BJ (cell line): ENCODE results near the gene HEPN1. TPM values are rescaled to one million over a fixed set of nuclear protein-coding genes. Genes with fewer than 3 reads are reported as not detected.

Experiments
- CTCF ChIA-PET: fragments of 350-600 bp; formaldehyde crosslinking; extraction: SDS; loops from one replicate; lab custom pipeline; 2021; ENCODE audit warnings: antibody characterized with exemption, inconsistent platforms; lab: Yijun Ruan, JAX
- POLR2A ChIA-PET: fragments of 300-600 bp; sonication (Branson Sonifier 250); formaldehyde crosslinking; extraction: SDS; loops from one replicate; lab custom pipeline; 2021; ENCODE audit warnings: antibody characterized with exemption; lab: Charles Lee
- DNase-seq: peaks from one replicate; pipeline ENCODE4 v3.0.0-alpha.2; 2011; ENCODE audit warnings: low read depth
- H3K27me3 ChIP-seq: 2 replicates; pipeline ENCODE4 v1.6.0; 2011; ENCODE audit warnings: low read length; ENCODE audit not compliant: control insufficient read depth, insufficient read depth
- H3K36me3 ChIP-seq: 2 replicates; pipeline ENCODE4 v1.5.1; 2011; ENCODE audit warnings: low read length; ENCODE audit not compliant: control insufficient read depth, insufficient read depth
- H3K4me3 ChIP-seq: 2 replicates; pipeline ENCODE4 v1.5.1; 2011; ENCODE audit warnings: low read depth, mild to moderate bottlenecking, control low read depth, low read length
- polyA plus RNA-seq: library from polyadenylated mRNA; depleted of rRNA; stranded (reverse); fragments of >200 nt; gene quantifications from 2 replicates; pipeline ENCODE4 v1.2.3, GENCODE V29; 2011
- TF ChIP-seq, protein P1 (sequence below): IDR thresholded peaks from 2 replicates; pipeline ENCODE4 v1.5.1; 2011; ENCODE audit warnings: low read depth, mild to moderate bottlenecking, control low read depth, inconsistent platforms, low read length, moderate library complexity; ENCODE audit not compliant: insufficient read depth

Gene HEPN1
- polyA plus RNA-seq, 1 experiment, result not detected

DNA sequence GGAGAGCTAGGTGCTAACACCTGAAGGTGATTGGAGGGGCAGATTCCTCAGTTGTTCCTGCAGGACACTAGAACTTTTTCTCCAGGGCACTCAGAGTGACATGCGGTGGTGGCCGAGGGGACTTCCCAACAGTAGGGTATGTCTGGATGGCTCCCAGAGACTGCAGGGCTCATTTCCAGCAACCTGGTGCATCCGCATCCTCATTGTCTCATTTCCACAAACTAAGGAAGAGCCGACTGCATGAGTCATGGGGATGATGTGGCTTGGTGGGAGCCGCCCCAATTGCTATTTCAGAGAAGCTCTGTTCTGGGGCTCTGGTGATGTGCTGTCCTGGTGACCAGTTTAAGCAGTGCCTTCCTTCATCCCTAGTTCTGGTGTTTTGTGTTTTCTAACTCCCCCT lies 18.6 kb upstream of the HEPN1 start:
- Histone ChIP-seq H3K27me3 (no peaks in the 10 kb centered on the region), H3K4me3 (no peak overlapping the region), H3K36me3 (no peaks in the 10 kb centered on the region)
- CTCF ChIA-PET, result interaction anchor here (0.7 to 3.2 kb wide), 7 partner anchors 8 to 34 kb away, joined by 3 to 12 read pairs (median 8); partner anchors contain the start of gene HEPN1
- peak; percentile 73 for DNase-seq
- TF ChIP-seq, protein P1, sequence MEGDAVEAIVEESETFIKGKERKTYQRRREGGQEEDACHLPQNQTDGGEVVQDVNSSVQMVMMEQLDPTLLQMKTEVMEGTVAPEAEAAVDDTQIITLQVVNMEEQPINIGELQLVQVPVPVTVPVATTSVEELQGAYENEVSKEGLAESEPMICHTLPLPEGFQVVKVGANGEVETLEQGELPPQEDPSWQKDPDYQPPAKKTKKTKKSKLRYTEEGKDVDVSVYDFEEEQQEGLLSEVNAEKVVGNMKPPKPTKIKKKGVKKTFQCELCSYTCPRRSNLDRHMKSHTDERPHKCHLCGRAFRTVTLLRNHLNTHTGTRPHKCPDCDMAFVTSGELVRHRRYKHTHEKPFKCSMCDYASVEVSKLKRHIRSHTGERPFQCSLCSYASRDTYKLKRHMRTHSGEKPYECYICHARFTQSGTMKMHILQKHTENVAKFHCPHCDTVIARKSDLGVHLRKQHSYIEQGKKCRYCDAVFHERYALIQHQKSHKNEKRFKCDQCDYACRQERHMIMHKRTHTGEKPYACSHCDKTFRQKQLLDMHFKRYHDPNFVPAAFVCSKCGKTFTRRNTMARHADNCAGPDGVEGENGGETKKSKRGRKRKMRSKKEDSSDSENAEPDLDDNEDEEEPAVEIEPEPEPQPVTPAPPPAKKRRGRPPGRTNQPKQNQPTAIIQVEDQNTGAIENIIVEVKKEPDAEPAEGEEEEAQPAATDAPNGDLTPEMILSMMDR, result no peak
- POLR2A ChIA-PET, result no interaction called here

DNA sequence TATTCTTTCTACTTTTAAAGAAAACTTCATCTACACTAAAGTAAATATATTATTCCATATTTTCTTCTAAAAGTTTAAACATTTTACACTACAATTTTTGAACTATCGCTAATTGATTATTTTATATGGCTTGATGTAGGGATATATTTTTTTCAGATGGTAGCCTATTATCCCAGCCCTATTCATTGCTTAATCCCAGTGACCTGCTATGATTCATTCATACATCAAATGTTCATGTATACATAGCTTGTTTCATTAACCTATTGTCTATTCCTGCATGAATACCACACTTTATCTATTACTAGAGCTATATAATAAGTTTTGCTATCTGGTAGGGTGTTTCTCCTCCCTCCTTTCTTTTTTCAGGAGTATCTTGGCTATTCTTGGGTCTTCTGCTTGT lies 16.4 kb upstream of the HEPN1 start:
- Histone ChIP-seq H3K27me3 (no peaks in the 10 kb centered on the region), H3K36me3 (no peaks in the 10 kb centered on the region), H3K4me3 (no peak overlapping the region)
- TF ChIP-seq, protein P1, result no peak
- ChIA-PET CTCF (interaction anchor here (1.2 to 1.7 kb wide), 2 partner anchors 9 to 26 kb away, joined by 3 to 6 read pairs; no protein-coding TSS in a partner anchor), POLR2A (no interaction called here)
- no peak for DNase-seq

DNA sequence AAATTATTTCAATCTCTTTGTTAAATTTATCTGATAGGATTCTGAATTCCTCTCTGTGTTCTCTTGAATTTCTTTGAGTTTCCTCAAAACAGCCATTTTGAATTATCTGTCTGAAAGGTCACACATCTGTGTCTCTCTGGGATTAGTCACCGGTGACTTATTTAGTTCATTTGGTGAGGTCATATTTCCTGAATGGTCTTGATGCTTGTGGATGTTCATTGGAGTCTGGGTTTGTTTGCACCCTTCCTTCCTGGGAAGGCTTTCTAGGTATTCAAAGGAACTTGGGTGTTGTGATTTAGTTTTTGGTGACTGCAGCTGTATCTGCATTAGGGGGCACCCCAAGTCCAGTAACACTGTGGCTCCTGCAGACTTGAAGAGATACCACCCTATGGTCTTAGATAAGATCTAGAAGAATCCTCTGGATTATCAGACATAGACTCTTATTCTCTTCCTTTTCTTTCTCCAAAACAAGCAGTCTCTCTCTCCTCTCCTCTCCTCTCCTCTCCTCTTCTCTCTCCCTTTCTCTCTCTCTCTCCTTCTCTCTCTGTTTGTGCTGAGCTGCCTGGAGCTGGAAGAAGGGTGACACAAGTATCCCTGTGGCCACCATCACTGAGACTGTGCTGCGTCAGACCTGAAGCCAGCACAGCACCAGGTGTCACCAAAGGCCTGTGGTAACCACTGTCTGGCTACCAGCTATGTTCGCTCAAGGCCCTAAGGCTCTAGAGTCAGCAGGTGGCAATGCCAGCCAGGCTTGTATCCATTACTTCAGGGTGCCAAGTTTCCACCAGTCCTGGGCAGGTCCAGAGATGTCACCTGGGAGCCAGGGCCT lies 3.3 kb upstream of the HEPN1 start:
- TF ChIP-seq, protein P1, result no peak
- POLR2A ChIA-PET, result no interaction called here

DNA sequence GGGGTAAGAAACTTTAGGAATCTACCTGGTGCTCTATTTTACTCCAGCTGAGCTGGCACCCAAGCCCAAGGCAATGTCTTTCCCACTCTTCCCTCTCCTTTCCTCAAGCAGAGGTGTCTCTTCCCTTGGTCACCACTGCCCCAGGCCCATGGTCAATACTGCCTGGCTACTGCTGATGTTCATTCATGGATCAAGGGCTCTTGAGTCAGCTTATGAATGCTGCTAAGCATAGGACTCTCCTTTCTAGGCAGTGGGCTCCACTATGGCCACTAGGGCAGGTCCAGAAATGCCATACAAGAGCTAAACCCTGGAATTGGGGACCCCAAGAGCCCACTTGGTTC lies 2.7 kb upstream of the HEPN1 start:
- CTCF ChIA-PET, result interaction anchor here (0.7 to 2.0 kb wide), 3 partner anchors 16 to 40 kb away, joined by 3 to 8 read pairs (median 3); no protein-coding TSS in a partner anchor

More for the DNA sequence above, 3.3 kb upstream of the HEPN1 start:
- DNase-seq, result no peak
- Histone ChIP-seq H3K36me3 (no peaks in the 10 kb centered on the region), H3K27me3 (no peaks in the 10 kb centered on the region), H3K4me3 (no peak overlapping the region)
- CTCF ChIA-PET, result interaction anchor here (0.7 to 2.0 kb wide), 3 partner anchors 15 to 39 kb away, joined by 3 to 8 read pairs (median 3); no protein-coding TSS in a partner anchor

More for the DNA sequence above, 2.7 kb upstream of the HEPN1 start:
- H3K4me3 ChIP-seq, result no peak overlapping the region
- TF ChIP-seq, protein P1, result no peak
- POLR2A ChIA-PET, result no interaction called here
- no peaks in the 10 kb centered on the region for H3K27me3 ChIP-seq
- DNase-seq, result no peak
- no peaks in the 10 kb centered on the region for H3K36me3 ChIP-seq
